Measurements from ENCODE around the gene REV3L.

GRCh38 chr6:111357705-111358104 lies 125.3 kb downstream of the REV3L start:
- no peak for TF ChIP-seq EZH2 (conservative IDR thresholded peaks at IDR 0.05; ENCODE audit: low read depth, low read length)
- no peak for TF ChIP-seq ZNF589 (CRISPR knock-in tag; conservative IDR thresholded peaks at IDR 0.05)
- no peak for TF ChIP-seq CTCF (CRISPR knock-in tag; IDR thresholded peaks at IDR 0.05)
- no peak for TF ChIP-seq FOXP1 (IDR thresholded peaks at IDR 0.05)
- no peak for TF ChIP-seq FOXP1 (CRISPR knock-in tag; IDR thresholded peaks at IDR 0.05)
- TF ChIP-seq ERF (CRISPR knock-in tag; IDR thresholded peaks at IDR 0.05): no peak
- TF ChIP-seq STAT6 (CRISPR knock-in tag; IDR thresholded peaks at IDR 0.05; ENCODE audit: borderline replicate concordance): no peak
- TF ChIP-seq POLR2A (IDR thresholded peaks at IDR 0.05; ENCODE audit: insufficient read depth in 1 of 2, low read depth in 2 of 2, low read length in 2 of 2): no peak
- TF ChIP-seq PREB (CRISPR knock-in tag; IDR thresholded peaks at IDR 0.05): no peak
- no peak for TF ChIP-seq TARDBP (CRISPR knock-in tag; IDR thresholded peaks at IDR 0.05)
- TF ChIP-seq NFIB (CRISPR knock-in tag; IDR thresholded peaks at IDR 0.05; ENCODE audit: borderline replicate concordance): no peak
- no peak for TF ChIP-seq ZNF263 (CRISPR knock-in tag; IDR thresholded peaks at IDR 0.05)

All from HepG2 (cell line).